HepG2 (cell line): ENCODE data around the gene FGF14. TPM values are rescaled to one million over a fixed set of nuclear protein-coding genes. Genes with fewer than 3 reads are reported as not detected.

Experiments used
- ATAC-seq: fragments of 200-7000 bp; cut with Tn5 transposase; 3 replicates; pipeline ENCODE4 v1.9.1; 2020; ENCODE audit warnings: mild to moderate bottlenecking, moderate library complexity
- BruUV-seq: library from RNA; stranded (reverse); fragments of 400-500 nt; replicated peaks from 2 replicates; lab custom pipeline; 2021; lab: Mats Ljungman, UMichigan
- CTCF ChIA-PET: fragments of 300-600 bp; formaldehyde crosslinking; extraction: SDS; loops from one replicate; lab custom pipeline; 2021; ENCODE audit warnings: low total read pairs, inconsistent platforms, low intra/inter-chr PET ratio; lab: Yijun Ruan, JAX
- POLR2A ChIA-PET: fragments of 350-600 bp; sonication (Branson Sonifier 250); formaldehyde crosslinking; loops from one replicate; lab custom pipeline; 2020; ENCODE audit warnings: antibody characterized with exemption, inconsistent platforms; lab: Yijun Ruan, JAX
- DNase-seq: peaks from one replicate; pipeline ENCODE4 v3.0.0-alpha.2; 2015; ENCODE audit warnings: low spot score
- FAIRE-seq: peaks from 3 replicates; lab custom pipeline; 2011; peaks lifted over from hg19 to GRCh38; lab: Jason Lieb, UNC
- H2AFZ ChIP-seq: one replicate; pipeline ENCODE4 v1.6.1; 2011; ENCODE audit warnings: low read length, inconsistent platforms
- H3K27ac ChIP-seq: fragments of 300-600 bp; 3 replicates; pipeline ENCODE4 v1.8.0; 2011; ENCODE audit warnings: mixed run types, mild to moderate bottlenecking, mixed read lengths, low read length, inconsistent platforms; ENCODE audit not compliant: insufficient read depth; ENCODE audit errors: extremely low read length
- H3K27me3 ChIP-seq, 2 experiments: fragments of 200-600 bp in 1 of 2; 2 replicates in 1 of 2; 3 replicates in 1 of 2; pipeline versions ENCODE4 v1.6.0 to v1.8.0; 2011; ENCODE audit warnings: low read length in 2 of 2, mild to moderate bottlenecking in 2 of 2, moderate library complexity in 2 of 2, inconsistent platforms in 1 of 2; ENCODE audit not compliant: insufficient read depth in 2 of 2, control insufficient read depth in 1 of 2
- H3K36me3 ChIP-seq, 2 experiments: fragments of 200-600 bp in 1 of 2; replicated peaks in 1 of 2; 2 replicates in 1 of 2; 3 replicates in 1 of 2; pipeline versions ENCODE4 v1.5.1 to v1.8.0; 2011; ENCODE audit warnings: low read length in 2 of 2, inconsistent platforms in 1 of 2; ENCODE audit not compliant: insufficient read depth in 2 of 2, control insufficient read depth in 1 of 2
- H3K4me1 ChIP-seq: 2 replicates; pipeline ENCODE4 v1.5.1; 2012; ENCODE audit warnings: low read length, inconsistent platforms; ENCODE audit not compliant: insufficient read depth
- H3K4me2 ChIP-seq: 2 replicates; pipeline ENCODE4 v1.6.0; 2011; ENCODE audit warnings: low read depth, low read length, inconsistent platforms
- H3K4me3 ChIP-seq, 3 experiments: fragments of 200-600 bp in 1 of 3; sonication (generic), shearing (Covaris generic) in 1 of 3; replicated peaks in 1 of 3; 2 replicates each; pipeline ENCODE4 v1.5.1; 2011 to 2016; ENCODE audit warnings: low read length in 3 of 3, inconsistent platforms in 2 of 3, low read depth in 2 of 3, mild to moderate bottlenecking in 2 of 3, control low read depth in 1 of 3, mixed read lengths in 1 of 3; ENCODE audit not compliant: insufficient read depth in 1 of 3
- H3K79me2 ChIP-seq: one replicate; pipeline ENCODE4 v1.6.1; 2011; ENCODE audit warnings: low read length, inconsistent platforms; ENCODE audit not compliant: insufficient read depth
- H3K9ac ChIP-seq: 2 replicates; pipeline ENCODE4 v1.6.0; 2011; ENCODE audit warnings: mild to moderate bottlenecking, low read depth, low read length, inconsistent platforms; ENCODE audit not compliant: insufficient read depth
- H3K9me3 ChIP-seq: 2 replicates; pipeline ENCODE4 v1.5.1; 2012; ENCODE audit warnings: mild to moderate bottlenecking, low read length
- H4K20me1 ChIP-seq: 2 replicates; pipeline ENCODE4 v1.6.0; 2011; ENCODE audit warnings: inconsistent platforms, mild to moderate bottlenecking, low read length, moderate library complexity; ENCODE audit not compliant: insufficient read depth
- ATM ChIP-seq: fragments of 450-650 bp; IDR thresholded peaks from 2 replicates; pipeline ENCODE4 v1.7.1; 2017; ENCODE audit warnings: mild to moderate bottlenecking, borderline replicate concordance
- FLYWCH1 ChIP-seq: sonication (generic); formaldehyde crosslinking; IDR thresholded peaks from 2 replicates; pipeline ENCODE4 v1.8.1; 2023; ENCODE audit warnings: mild to moderate bottlenecking, missing genetic modification reagents
- GMEB1 ChIP-seq: sonication (generic); formaldehyde crosslinking; IDR thresholded peaks from 2 replicates; pipeline ENCODE4 v1.5.1; 2020; ENCODE audit warnings: missing genetic modification reagents, mild to moderate bottlenecking, borderline replicate concordance
- IRF9 ChIP-seq: sonication (generic); formaldehyde crosslinking; IDR thresholded peaks from 2 replicates; pipeline ENCODE4 v1.8.0; 2022; ENCODE audit warnings: missing genetic modification reagents, mild to moderate bottlenecking, borderline replicate concordance
- JARID2 ChIP-seq: sonication (generic); formaldehyde crosslinking; IDR thresholded peaks from 2 replicates; pipeline ENCODE4 v1.8.1; 2023; ENCODE audit warnings: missing genetic modification reagents, inconsistent platforms; ENCODE audit not compliant: insufficient replicate concordance
- NR0B2 ChIP-seq: sonication (generic); formaldehyde crosslinking; IDR thresholded peaks from 2 replicates; pipeline ENCODE4 v1.4.0; 2020; ENCODE audit warnings: mild to moderate bottlenecking, missing genetic modification reagents
- PHF21A ChIP-seq: sonication (generic); formaldehyde crosslinking; IDR thresholded peaks from 2 replicates; pipeline ENCODE4 v1.5.0; 2020; ENCODE audit warnings: mild to moderate bottlenecking, missing genetic modification reagents
- POLR2A ChIP-seq, 2 experiments: IDR thresholded peaks; 2 replicates each; pipeline ENCODE4 v1.6.1; 2011; ENCODE audit warnings: low read depth in 2 of 2, low read length in 2 of 2, mild to moderate bottlenecking in 1 of 2, moderate library complexity in 1 of 2; ENCODE audit not compliant: insufficient read depth in 1 of 2
- RAD51 ChIP-seq: fragments of 450-650 bp; IDR thresholded peaks from 2 replicates; pipeline ENCODE4 v1.6.1; 2016; ENCODE audit warnings: borderline replicate concordance
- SMAD1 ChIP-seq: sonication (generic); formaldehyde crosslinking; IDR thresholded peaks from 2 replicates; pipeline ENCODE4 v1.4.0; 2020; ENCODE audit warnings: missing genetic modification reagents, low read depth, mild to moderate bottlenecking, borderline replicate concordance
- SP5 ChIP-seq: IDR thresholded peaks from 2 replicates; pipeline ENCODE4 v1.6.1; 2016; ENCODE audit warnings: low read depth, borderline replicate concordance
- SRSF9 ChIP-seq: fragments of 200-400 bp; formaldehyde crosslinking; IDR thresholded peaks from 2 replicates; pipeline ENCODE4 v1.6.1; 2018; ENCODE audit warnings: borderline replicate concordance, mild to moderate bottlenecking, low read depth, low read length; ENCODE audit not compliant: insufficient read depth, poor library complexity, severe bottlenecking
- ZC3H13 ChIP-seq: sonication (generic); formaldehyde crosslinking; IDR thresholded peaks from 2 replicates; pipeline ENCODE4 v1.8.1; 2023; ENCODE audit warnings: mild to moderate bottlenecking, missing genetic modification reagents, moderate library complexity
- ZGPAT ChIP-seq: IDR thresholded peaks from 2 replicates; pipeline ENCODE4 v1.6.1; 2016; ENCODE audit warnings: mild to moderate bottlenecking
- ZNF101 ChIP-seq: sonication (generic); formaldehyde crosslinking; IDR thresholded peaks from 2 replicates; pipeline ENCODE4 v1.4.0; 2020; ENCODE audit warnings: mild to moderate bottlenecking, low read depth, missing genetic modification reagents, borderline replicate concordance
- ZNF512 ChIP-seq: sonication (generic); formaldehyde crosslinking; IDR thresholded peaks from 2 replicates; pipeline ENCODE4 v1.4.0; 2020; ENCODE audit warnings: mild to moderate bottlenecking, missing genetic modification reagents
- ZNF788 ChIP-seq: sonication (generic); formaldehyde crosslinking; IDR thresholded peaks from 2 replicates; pipeline ENCODE4 v1.5.0; 2020; ENCODE audit warnings: mild to moderate bottlenecking, missing genetic modification reagents, borderline replicate concordance
- ZNF839 ChIP-seq: sonication (generic); formaldehyde crosslinking; IDR thresholded peaks from 2 replicates; pipeline ENCODE4 v1.4.0; 2020; ENCODE audit warnings: missing genetic modification reagents, mild to moderate bottlenecking, borderline replicate concordance
- WGBS: methylation state at CpG from one replicate; pipeline ENCODE4 v1.1.6; 2017; ENCODE audit warnings: low lambda C conversion rate; 5-methylcytosine and 5-hydroxymethylcytosine counted together
- in situ Hi-C: cut with HindIII; loops from 2 replicates; pipeline ENCODE4 v1.10.0; 2017; ENCODE audit warnings: low pct_unique_long_range_greater_than_20kb; ENCODE audit not compliant: extremely low pct_ligation_motif_present
- intact Hi-C: fragments of 100-400 bp; cut with micrococcal nuclease; formaldehyde crosslinking; loops from one replicate; pipeline ENCODE4 v1.10.0; 2022; ENCODE audit not compliant: unreplicated experiment
- polyA plus RNA-seq, 8 experiments: library from polyadenylated mRNA; depleted of rRNA in 3 of 8; stranded (reverse) in 7 of 8; unstranded in 1 of 8; fragments of >200 nt; fragmentation: Illumina TruSeq in 4 of 8; extraction: Trizol in 4 of 8; gene quantifications; 2 replicates each; pipeline versions ENCODE4 v1.2.1 to v1.2.3, GENCODE V29; 2011 to 2016; ENCODE audit warnings: low read depth in 4 of 8, missing spikeins in 1 of 8, mixed read lengths in 1 of 8; ENCODE audit not compliant: insufficient read depth in 1 of 8
- total RNA-seq, 5 experiments: library from RNA; depleted of rRNA; stranded (reverse); fragments of >200 nt; fragmentation: Illumina TruSeq; extraction: Trizol; gene quantifications; 2 replicates each; pipeline ENCODE4 v1.2.3, GENCODE V29; 2016; ENCODE audit warnings: low read depth in 1 of 5

Gene FGF14
- total and polyA plus RNA-seq, 2 of the 13 experiments (the other 11 are each of a cell fraction or from before 2014, with no cell fraction given) = not detected

GRCh38 chr13:101835920-101836319, 565.9 kb downstream of the FGF14 start (continued):
- no peak for TF ChIP-seq ZGPAT (CRISPR knock-in tag)
- TF ChIP-seq NR0B2 = no peak
- no peak for TF ChIP-seq GMEB1
- no peak for TF ChIP-seq RAD51
- no peak for TF ChIP-seq PHF21A (CRISPR knock-in tag)
- no peak for TF ChIP-seq ZC3H13 (CRISPR knock-in tag)
- TF ChIP-seq, all 625 proteins: peak for 0

- H2AFZ ChIP-seq = no peak overlapping the region
- H4K20me1 ChIP-seq = no peaks in the 10 kb centered on the region
- H3K4me1 ChIP-seq = no peaks in the 10 kb centered on the region
- H3K4me2 ChIP-seq = no peak overlapping the region
- no peak for DNase-seq
- H3K27me3 ChIP-seq = no peaks in the 10 kb centered on the region
- intact Hi-C loops = no loop called here
- BruUV-seq = no TSS peak
- ATAC-seq = no peak
- CTCF ChIA-PET = no interaction called here
- no peak overlapping the region for H3K4me3 ChIP-seq
- H3K79me2 ChIP-seq = no peaks in the 10 kb centered on the region
- in situ Hi-C loops = no loop called here
- no peak overlapping the region for H3K9ac ChIP-seq
- FAIRE-seq = no peak
- WGBS = 0% methylated on average over 3 of the region's 3 CpGs
- no peaks in the 10 kb centered on the region for H3K36me3 ChIP-seq
- no peaks in the 10 kb centered on the region for H3K9me3 ChIP-seq
- no peak overlapping the region for H3K27ac ChIP-seq
- POLR2A ChIA-PET = no interaction called here
- TF ChIP-seq SP5 (CRISPR knock-in tag) = no peak
- no peak for TF ChIP-seq ZNF512 (CRISPR knock-in tag)
- no peak for TF ChIP-seq FLYWCH1
- no peak for TF ChIP-seq ZNF839 (CRISPR knock-in tag)
- no peak for TF ChIP-seq ZNF788 (CRISPR knock-in tag)
- no peak for TF ChIP-seq ZNF101 (CRISPR knock-in tag)
- TF ChIP-seq POLR2A (IDR thresholded peaks at IDR 0.05; ENCODE audit: insufficient read depth in 1 of 2, low read depth in 2 of 2, low read length in 2 of 2) = no peak
- TF ChIP-seq IRF9 (CRISPR knock-in tag) = no peak
- no peak for TF ChIP-seq ATM
- TF ChIP-seq SMAD1 (CRISPR knock-in tag) = no peak
- TF ChIP-seq JARID2 (CRISPR knock-in tag) = no peak
- no peak for TF ChIP-seq SRSF9
Measured at GRCh38 chr13:101833671-101834070, 568.2 kb downstream of the FGF14 start.
